ENCODE data around the gene SLC4A3. TPM values are rescaled to one million over a fixed set of nuclear protein-coding genes. Genes with fewer than 3 reads are reported as not detected.

The SLC4A3 gene

DNA sequence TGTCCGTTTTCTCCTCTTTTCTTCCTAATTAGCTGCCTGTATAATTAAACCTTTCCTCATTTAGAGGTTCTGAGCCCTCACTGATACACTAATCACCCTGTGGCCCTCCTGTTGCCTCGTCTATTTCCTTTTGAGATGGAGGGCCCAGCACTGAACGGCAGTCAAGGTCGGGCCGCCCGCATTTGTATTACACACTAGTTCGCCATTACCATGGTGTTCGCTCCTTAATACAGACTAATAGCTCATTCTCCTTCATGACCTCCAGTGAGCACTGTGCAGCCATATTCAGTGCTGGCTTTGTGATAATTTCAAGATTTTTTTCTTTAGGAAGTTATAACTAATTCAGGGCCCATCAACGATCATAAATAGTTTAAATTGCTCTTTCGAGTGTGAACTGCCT, 64.1 kb downstream of the SLC4A3 start:
- H3K79me2 ChIP-seq (ENCODE audit: control insufficient read depth, insufficient read depth, low read length): no peaks in the 10 kb centered on the region
- no peak overlapping the region for H4K8ac ChIP-seq (ENCODE audit: low read depth, low read length)
- no peak overlapping the region for H2BK15ac ChIP-seq (replicated peaks; ENCODE audit: low read depth)
- DNase-seq: no peak
- H3K36me3 ChIP-seq (ENCODE audit: control insufficient read depth, insufficient read depth, low read length): no peaks in the 10 kb centered on the region
- H2AK5ac ChIP-seq (ENCODE audit: low read length): no peak overlapping the region
- H2BK5ac ChIP-seq (ENCODE audit: low read length): no peak overlapping the region
- H3K27me3 ChIP-seq (ENCODE audit: insufficient read depth, low read length, poor library complexity): no peaks in the 10 kb centered on the region
- no peak overlapping the region for H3K9ac ChIP-seq (ENCODE audit: low read length)
- H2BK120ac ChIP-seq (ENCODE audit: low read depth, low read length): no peak overlapping the region
- no peaks in the 10 kb centered on the region for H3K4me1 ChIP-seq (ENCODE audit: control insufficient read depth, low read depth, low read length)
- H3K4ac ChIP-seq (ENCODE audit: low read depth, low read length): no peak overlapping the region
- H3K23ac ChIP-seq (ENCODE audit: low read length): no peak overlapping the region
- no peak overlapping the region for H3K4me3 ChIP-seq (ENCODE audit: low read length)
- no peak overlapping the region for H3K27ac ChIP-seq (ENCODE audit: low read depth, low read length)
- WGBS (ENCODE audit: extremely low coverage, insufficient coverage, low lambda C conversion rate): no CpG with 5 or more reads among the region's 10 CpGs
- H3K4me2 ChIP-seq (ENCODE audit: low read length): no peak overlapping the region
- H3K79me1 ChIP-seq (ENCODE audit: low read length): no peaks in the 10 kb centered on the region
- no peak overlapping the region for H3K56ac ChIP-seq (ENCODE audit: low read length)
- no peak overlapping the region for H4K5ac ChIP-seq (ENCODE audit: low read length)
- no peak overlapping the region for H3K18ac ChIP-seq (ENCODE audit: low read length)

Small RNA genes within 50 kb of the gene (small RNA-seq; reads per million reads assigned to genes)
- not detected for gene RN7SKP213 (ENCODE audit: insufficient read depth)
